HepG2 (cell line): ENCODE results near the gene FBXO28. TPM values are rescaled to one million over a fixed set of nuclear protein-coding genes. Genes with fewer than 3 reads are reported as not detected.

Experiments used
- ATAC-seq: fragments of 200-7000 bp; cut with Tn5 transposase; 3 replicates; pipeline ENCODE4 v1.9.1; 2020; ENCODE audit warnings: mild to moderate bottlenecking, moderate library complexity
- BruUV-seq: library from RNA; stranded (reverse); fragments of 400-500 nt; replicated peaks from 2 replicates; lab custom pipeline; 2021; lab: Mats Ljungman, UMichigan
- CTCF ChIA-PET: fragments of 300-600 bp; formaldehyde crosslinking; extraction: SDS; loops from one replicate; lab custom pipeline; 2021; ENCODE audit warnings: low total read pairs, inconsistent platforms, low intra/inter-chr PET ratio; lab: Yijun Ruan, JAX
- POLR2A ChIA-PET: fragments of 350-600 bp; sonication (Branson Sonifier 250); formaldehyde crosslinking; loops from one replicate; lab custom pipeline; 2020; ENCODE audit warnings: antibody characterized with exemption, inconsistent platforms; lab: Yijun Ruan, JAX
- DNase-seq: peaks from one replicate; pipeline ENCODE4 v3.0.0-alpha.2; 2015; ENCODE audit warnings: low spot score
- FAIRE-seq: peaks from 3 replicates; lab custom pipeline; 2011; peaks lifted over from hg19 to GRCh38; lab: Jason Lieb, UNC
- H2AFZ ChIP-seq: one replicate; pipeline ENCODE4 v1.6.1; 2011; ENCODE audit warnings: low read length, inconsistent platforms
- H3K27ac ChIP-seq: fragments of 300-600 bp; 3 replicates; pipeline ENCODE4 v1.8.0; 2011; ENCODE audit warnings: mixed run types, mild to moderate bottlenecking, mixed read lengths, low read length, inconsistent platforms; ENCODE audit not compliant: insufficient read depth; ENCODE audit errors: extremely low read length
- H3K27me3 ChIP-seq, 2 experiments: fragments of 200-600 bp in 1 of 2; 2 replicates in 1 of 2; 3 replicates in 1 of 2; pipeline versions ENCODE4 v1.6.0 to v1.8.0; 2011; ENCODE audit warnings: low read length in 2 of 2, mild to moderate bottlenecking in 2 of 2, moderate library complexity in 2 of 2, inconsistent platforms in 1 of 2; ENCODE audit not compliant: insufficient read depth in 2 of 2, control insufficient read depth in 1 of 2
- H3K36me3 ChIP-seq, 2 experiments: fragments of 200-600 bp in 1 of 2; replicated peaks in 1 of 2; 2 replicates in 1 of 2; 3 replicates in 1 of 2; pipeline versions ENCODE4 v1.5.1 to v1.8.0; 2011; ENCODE audit warnings: low read length in 2 of 2, inconsistent platforms in 1 of 2; ENCODE audit not compliant: insufficient read depth in 2 of 2, control insufficient read depth in 1 of 2
- H3K4me1 ChIP-seq: 2 replicates; pipeline ENCODE4 v1.5.1; 2012; ENCODE audit warnings: low read length, inconsistent platforms; ENCODE audit not compliant: insufficient read depth
- H3K4me2 ChIP-seq: 2 replicates; pipeline ENCODE4 v1.6.0; 2011; ENCODE audit warnings: low read depth, low read length, inconsistent platforms
- H3K4me3 ChIP-seq, 3 experiments: fragments of 200-600 bp in 1 of 3; sonication (generic), shearing (Covaris generic) in 1 of 3; replicated peaks in 1 of 3; 2 replicates each; pipeline ENCODE4 v1.5.1; 2011 to 2016; ENCODE audit warnings: low read length in 3 of 3, inconsistent platforms in 2 of 3, low read depth in 2 of 3, mild to moderate bottlenecking in 2 of 3, control low read depth in 1 of 3, mixed read lengths in 1 of 3; ENCODE audit not compliant: insufficient read depth in 1 of 3
- H3K79me2 ChIP-seq: one replicate; pipeline ENCODE4 v1.6.1; 2011; ENCODE audit warnings: low read length, inconsistent platforms; ENCODE audit not compliant: insufficient read depth
- H3K9ac ChIP-seq: 2 replicates; pipeline ENCODE4 v1.6.0; 2011; ENCODE audit warnings: mild to moderate bottlenecking, low read depth, low read length, inconsistent platforms; ENCODE audit not compliant: insufficient read depth
- H3K9me3 ChIP-seq: 2 replicates; pipeline ENCODE4 v1.5.1; 2012; ENCODE audit warnings: mild to moderate bottlenecking, low read length
- H4K20me1 ChIP-seq: 2 replicates; pipeline ENCODE4 v1.6.0; 2011; ENCODE audit warnings: inconsistent platforms, mild to moderate bottlenecking, low read length, moderate library complexity; ENCODE audit not compliant: insufficient read depth
- ATAD3A ChIP-seq: sonication (generic); formaldehyde crosslinking; IDR thresholded peaks from 2 replicates; pipeline ENCODE4 v1.4.0; 2020; ENCODE audit warnings: missing genetic modification reagents
- ATF1 ChIP-seq: IDR thresholded peaks from 2 replicates; pipeline ENCODE4 v1.6.1; 2016; ENCODE audit warnings: mild to moderate bottlenecking, control low read depth
- BORCS8-MEF2B ChIP-seq: sonication (generic); formaldehyde crosslinking; IDR thresholded peaks from 2 replicates; pipeline ENCODE4 v1.8.0; 2022; ENCODE audit warnings: mild to moderate bottlenecking, missing genetic modification reagents
- CERS6 ChIP-seq: sonication (generic); formaldehyde crosslinking; IDR thresholded peaks from 2 replicates; pipeline ENCODE4 v1.5.0; 2020; ENCODE audit warnings: missing genetic modification reagents
- HDAC2 ChIP-seq: sonication (generic); formaldehyde crosslinking; IDR thresholded peaks from 2 replicates; pipeline ENCODE4 v1.4.0; 2020; ENCODE audit warnings: missing genetic modification reagents
- JUNB ChIP-seq: sonication (generic); formaldehyde crosslinking; IDR thresholded peaks from 2 replicates; pipeline ENCODE4 v1.8.0; 2022; ENCODE audit warnings: missing genetic modification reagents, mild to moderate bottlenecking, borderline replicate concordance
- KDM6A ChIP-seq: IDR thresholded peaks from 2 replicates; pipeline ENCODE4 v1.6.1; 2016; ENCODE audit warnings: low read depth
- MAF1 ChIP-seq: sonication (generic); formaldehyde crosslinking; IDR thresholded peaks from 2 replicates; pipeline ENCODE4 v1.5.0; 2020; ENCODE audit warnings: missing genetic modification reagents, borderline replicate concordance
- MIER2 ChIP-seq: IDR thresholded peaks from 2 replicates; pipeline ENCODE4 v1.6.1; 2016; ENCODE audit warnings: missing biosample characterization, missing genetic modification reagents
- NR2C2 ChIP-seq: sonication (generic); formaldehyde crosslinking; IDR thresholded peaks from 2 replicates; pipeline ENCODE4 v1.4.0; 2020; ENCODE audit warnings: missing genetic modification reagents, mild to moderate bottlenecking, moderate library complexity, borderline replicate concordance
- PHB2 ChIP-seq: fragments of 450-650 bp; IDR thresholded peaks from 2 replicates; pipeline ENCODE4 v1.6.1; 2018; ENCODE audit not compliant: partially characterized antibody
- RAD51 ChIP-seq: fragments of 450-650 bp; IDR thresholded peaks from 2 replicates; pipeline ENCODE4 v1.6.1; 2016; ENCODE audit warnings: borderline replicate concordance
- RBM22 ChIP-seq: fragments of 200-400 bp; formaldehyde crosslinking; optimal IDR thresholded peaks from 2 replicates; pipeline ENCODE3; 2017; ENCODE audit warnings: mild to moderate bottlenecking, low read length, moderate library complexity
- TBL1XR1 ChIP-seq: fragments of 150-350 bp; IDR thresholded peaks from 2 replicates; pipeline ENCODE4 v1.6.1; 2014; ENCODE audit warnings: borderline replicate concordance, low read length; ENCODE audit not compliant: partially characterized antibody
- TEF ChIP-seq: sonication (generic); formaldehyde crosslinking; IDR thresholded peaks from 2 replicates; pipeline ENCODE4 v1.5.0; 2020; ENCODE audit warnings: missing genetic modification reagents
- ZFP90 ChIP-seq: sonication (generic); formaldehyde crosslinking; IDR thresholded peaks from 2 replicates; pipeline ENCODE4 v1.8.0; 2022; ENCODE audit warnings: missing genetic modification reagents, mild to moderate bottlenecking, inconsistent platforms, borderline replicate concordance
- ZNF180 ChIP-seq: sonication (generic); formaldehyde crosslinking; IDR thresholded peaks from 2 replicates; pipeline ENCODE4 v1.4.0; 2020; ENCODE audit warnings: low read depth, missing genetic modification reagents, borderline replicate concordance
- ZNF24 ChIP-seq: fragments of 450-650 bp; IDR thresholded peaks from 2 replicates; pipeline ENCODE4 v1.6.1; 2017; ENCODE audit warnings: antibody characterized with exemption, mild to moderate bottlenecking
- ZNF296 ChIP-seq: sonication (generic); formaldehyde crosslinking; conservative IDR thresholded peaks from 2 replicates; pipeline ENCODE4 v1.5.0; 2020; ENCODE audit warnings: mild to moderate bottlenecking, missing genetic modification reagents
- ZNF414 ChIP-seq: sonication (generic); formaldehyde crosslinking; IDR thresholded peaks from 2 replicates; pipeline ENCODE4 v1.5.0; 2020; ENCODE audit warnings: missing genetic modification reagents
- ZNF501 ChIP-seq: sonication (generic); formaldehyde crosslinking; IDR thresholded peaks from 2 replicates; pipeline ENCODE4 v1.5.1; 2020; ENCODE audit warnings: mild to moderate bottlenecking, moderate library complexity, missing genetic modification reagents
- WGBS: methylation state at CpG from one replicate; pipeline ENCODE4 v1.1.6; 2017; ENCODE audit warnings: low lambda C conversion rate; 5-methylcytosine and 5-hydroxymethylcytosine counted together
- in situ Hi-C: cut with HindIII; loops from 2 replicates; pipeline ENCODE4 v1.10.0; 2017; ENCODE audit warnings: low pct_unique_long_range_greater_than_20kb; ENCODE audit not compliant: extremely low pct_ligation_motif_present
- intact Hi-C: fragments of 100-400 bp; cut with micrococcal nuclease; formaldehyde crosslinking; loops from one replicate; pipeline ENCODE4 v1.10.0; 2022; ENCODE audit not compliant: unreplicated experiment
- polyA plus RNA-seq, 8 experiments: library from polyadenylated mRNA; depleted of rRNA in 3 of 8; stranded (reverse) in 7 of 8; unstranded in 1 of 8; fragments of >200 nt; fragmentation: Illumina TruSeq in 4 of 8; extraction: Trizol in 4 of 8; gene quantifications; 2 replicates each; pipeline versions ENCODE4 v1.2.1 to v1.2.3, GENCODE V29; 2011 to 2016; ENCODE audit warnings: low read depth in 4 of 8, missing spikeins in 1 of 8, mixed read lengths in 1 of 8; ENCODE audit not compliant: insufficient read depth in 1 of 8
- total RNA-seq, 5 experiments: library from RNA; depleted of rRNA; stranded (reverse); fragments of >200 nt; fragmentation: Illumina TruSeq; extraction: Trizol; gene quantifications; 2 replicates each; pipeline ENCODE4 v1.2.3, GENCODE V29; 2016; ENCODE audit warnings: low read depth in 1 of 5
- TF ChIP-seq, protein P1 (sequence below): sonication (generic); formaldehyde crosslinking; IDR thresholded peaks from 2 replicates; pipeline ENCODE4 v1.8.0; 2022; ENCODE audit warnings: mild to moderate bottlenecking, missing genetic modification reagents; ENCODE audit not compliant: insufficient replicate concordance

Gene FBXO28
- total and polyA plus RNA-seq, 2 of the 13 experiments (the other 11 are each of a cell fraction or from before 2014, with no cell fraction given): 8.5 to 29.1 TPM

DNA sequence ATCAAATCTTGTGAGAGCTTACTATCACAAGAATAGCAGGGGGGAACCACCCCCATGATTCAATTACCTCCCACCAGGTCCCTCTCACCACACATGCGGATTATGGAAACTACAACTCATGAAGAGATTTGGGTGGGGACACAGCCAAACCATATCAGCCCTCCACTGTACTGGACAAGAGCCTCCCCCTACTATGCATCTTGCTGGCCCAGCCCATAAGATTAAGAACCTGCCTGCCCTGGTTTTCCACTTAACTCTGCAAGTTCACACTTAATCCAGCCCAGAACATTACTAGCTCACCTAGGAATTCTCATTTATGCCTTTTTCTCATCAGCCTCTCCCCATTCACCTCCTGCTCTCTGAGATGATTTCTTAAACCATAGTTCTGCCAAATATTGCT is 18.0 kb upstream of the FBXO28 start (continued):
- TF ChIP-seq NR2C2 (CRISPR knock-in tag) (no peak), ZNF501 (CRISPR knock-in tag) (no peak), HDAC2 (CRISPR knock-in tag) (no peak), TEF (CRISPR knock-in tag) (no peak), TBL1XR1 (no peak), ZNF180 (CRISPR knock-in tag) (no peak), RAD51 (no peak), PHB2 (no peak)
- TF ChIP-seq, protein P1, sequence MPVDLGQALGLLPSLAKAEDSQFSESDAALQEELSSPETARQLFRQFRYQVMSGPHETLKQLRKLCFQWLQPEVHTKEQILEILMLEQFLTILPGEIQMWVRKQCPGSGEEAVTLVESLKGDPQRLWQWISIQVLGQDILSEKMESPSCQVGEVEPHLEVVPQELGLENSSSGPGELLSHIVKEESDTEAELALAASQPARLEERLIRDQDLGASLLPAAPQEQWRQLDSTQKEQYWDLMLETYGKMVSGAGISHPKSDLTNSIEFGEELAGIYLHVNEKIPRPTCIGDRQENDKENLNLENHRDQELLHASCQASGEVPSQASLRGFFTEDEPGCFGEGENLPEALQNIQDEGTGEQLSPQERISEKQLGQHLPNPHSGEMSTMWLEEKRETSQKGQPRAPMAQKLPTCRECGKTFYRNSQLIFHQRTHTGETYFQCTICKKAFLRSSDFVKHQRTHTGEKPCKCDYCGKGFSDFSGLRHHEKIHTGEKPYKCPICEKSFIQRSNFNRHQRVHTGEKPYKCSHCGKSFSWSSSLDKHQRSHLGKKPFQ (CRISPR knock-in tag): no peak

DNA sequence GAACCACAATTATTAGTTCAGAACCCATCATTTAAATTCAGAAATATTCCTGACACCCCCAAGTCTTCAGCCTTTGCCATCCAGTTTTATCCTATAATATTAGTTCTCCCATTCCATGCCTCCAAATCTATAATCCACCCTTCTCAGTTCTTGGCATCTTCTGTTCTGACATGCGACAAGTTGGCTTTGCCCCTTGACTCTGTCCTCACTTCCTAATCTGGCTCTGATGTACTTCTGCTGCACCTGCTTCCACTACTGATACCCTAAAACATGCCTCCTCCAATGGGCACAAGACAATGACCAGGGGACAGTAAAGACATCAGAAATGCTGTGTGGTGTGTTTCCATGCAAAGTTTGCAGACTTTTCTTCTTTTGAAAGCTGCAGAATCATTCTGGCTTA is 17.1 kb upstream of the FBXO28 start:
- H3K27ac ChIP-seq: no peak overlapping the region
- in situ Hi-C loops (no loop called here), intact Hi-C loops (no loop called here)
- no peak for TF ChIP-seq ZNF24
- TF ChIP-seq ATAD3A: no peak
- TF ChIP-seq CERS6 (CRISPR knock-in tag): no peak
- TF ChIP-seq ZNF414 (CRISPR knock-in tag): no peak
- TF ChIP-seq ZNF296 (CRISPR knock-in tag): no peak
- no peak for TF ChIP-seq MIER2 (CRISPR knock-in tag)
- no peak for TF ChIP-seq ZFP90
- TF ChIP-seq KDM6A (CRISPR knock-in tag): no peak
- TF ChIP-seq BORCS8-MEF2B (CRISPR knock-in tag): no peak
- TF ChIP-seq JUNB (CRISPR knock-in tag): no peak
- TF ChIP-seq ATF1 (CRISPR knock-in tag): no peak
- no peak for TF ChIP-seq MAF1 (CRISPR knock-in tag)
- no peak for TF ChIP-seq RBM22
- ATAC-seq (no peak), FAIRE-seq (no peak), DNase-seq (no peak)
- 92% methylated on average over 1 of the region's 1 CpG for WGBS
- no peaks in the 10 kb centered on the region for H3K9me3 ChIP-seq
- ChIA-PET CTCF (no interaction called here), POLR2A (no interaction called here)
- no peaks in the 10 kb centered on the region for H4K20me1 ChIP-seq
- H3K4me3 ChIP-seq: no peak overlapping the region
- no peak overlapping the region for H3K4me2 ChIP-seq
- H3K9ac ChIP-seq: no peak overlapping the region
- no TSS peak for BruUV-seq
- H2AFZ ChIP-seq: no peak overlapping the region
- peaks cover 0 to 4% of the 10 kb centered on the region in 2 experiments; a peak in 2 of 5 replicates for H3K27me3 ChIP-seq
- no peaks in the 10 kb centered on the region for H3K79me2 ChIP-seq
- H3K4me1 ChIP-seq: no peaks in the 10 kb centered on the region
- H3K36me3 ChIP-seq: no peaks in the 10 kb centered on the region
